ENCODE data around the gene NFIC. TPM values are rescaled to one million over a fixed set of nuclear protein-coding genes. Genes with fewer than 3 reads are reported as not detected.
A peak's percentile ranks its signal among the peaks of the same experiment; 100 is the strongest.
"Not testable (repeated sequence)": the region's sequence is repeated elsewhere in the genome, so short reads cannot be mapped to it uniquely, and the experiment has no call there.

Gene NFIC
- total and polyA plus RNA-seq, 4 experiments from 2014 or later = 1.9 to 30.9 (median 24.6) TPM

- peaks cover 48% of the 10 kb centered on the region for H3K4me1 ChIP-seq (ENCODE audit: insufficient read depth, low read length)
- intact Hi-C loops (cut with micrococcal nuclease) = loop anchor here (1.0 to 5.0 kb wide), 4 partner anchors 48 to 121 kb away; partner anchors contain the start of gene HMG20B
- Mint-ChIP-seq H3K4me3 (peak overlapping the region; percentile 87 to 94 (median 90)), H3K9me3 (peaks cover 0 to 2% (median 0%) of the 10 kb centered on the region in 8 donors), H3K36me3 (peaks cover 6 to 27% of the 10 kb centered on the region in 2 donors), H3K27ac (peak overlapping the region; percentile 84 to 97 (median 94)), H3K4me1 (peaks cover 30 to 67% (median 46%) of the 10 kb centered on the region in 4 donors), H3K27me3 (no peaks in the 10 kb centered on the region)
- peak overlapping the region; percentile 91 for H3K27ac ChIP-seq (ENCODE audit: low read depth, low read length)
- CTCF ChIA-PET (ENCODE audit: partially characterized antibody) = no interaction called here
- H3K9me3 ChIP-seq (ENCODE audit: control insufficient read depth in 1 of 2, low read length in 2 of 2) = no peaks in the 10 kb centered on the region
- POLR2A ChIA-PET (ENCODE audit: partially characterized antibody) = interaction anchor here (0.6 to 1.7 kb wide), 7 partner anchors 9 to 72 kb away, joined by 3 to 6 read pairs (median 4); no protein-coding TSS in a partner anchor
- no peaks in the 10 kb centered on the region for H3K27me3 ChIP-seq (ENCODE audit: insufficient read depth, low read length)
- peak; percentile 22 to 67 (median 27) for DNase-seq
- peak overlapping the region; percentile 47 to 75 for H3K4me3 ChIP-seq (ENCODE audit: low read length in 2 of 2)
- peaks cover 3% of the 10 kb centered on the region for H3K36me3 ChIP-seq (ENCODE audit: insufficient read depth, low read length)
Measured at GRCh38 chr19:3506384-3507340, 140.3 kb downstream of the NFIC start.

- peak overlapping the region; percentile 87 to 93 (median 90) for H3K4me3 Mint-ChIP-seq
- H3K27ac ChIP-seq (ENCODE audit: low read depth, low read length) = peak overlapping the region; percentile 91
- no peaks in the 10 kb centered on the region for H3K27me3 Mint-ChIP-seq
- peaks cover 0 to 2% (median 0%) of the 10 kb centered on the region in 8 donors for H3K9me3 Mint-ChIP-seq
- H3K27me3 ChIP-seq (ENCODE audit: insufficient read depth, low read length) = no peaks in the 10 kb centered on the region
- intact Hi-C loops (cut with micrococcal nuclease) = loop anchor here (2.0 to 5.0 kb wide), 2 partner anchors 47 to 65 kb away; partner anchors contain the start of gene HMG20B
- peaks cover 52% of the 10 kb centered on the region for H3K4me1 ChIP-seq (ENCODE audit: insufficient read depth, low read length)
- peaks cover 6 to 28% of the 10 kb centered on the region in 2 donors for H3K36me3 Mint-ChIP-seq
- peaks cover 31 to 72% (median 51%) of the 10 kb centered on the region in 4 donors for H3K4me1 Mint-ChIP-seq
- H3K4me3 ChIP-seq (ENCODE audit: low read length in 2 of 2) = peak overlapping the region; percentile 47 to 75
- H3K9me3 ChIP-seq (ENCODE audit: control insufficient read depth in 1 of 2, low read length in 2 of 2) = no peaks in the 10 kb centered on the region
- ChIA-PET CTCF (ENCODE audit: partially characterized antibody) (no interaction called here), POLR2A (ENCODE audit: partially characterized antibody) (interaction anchor here (1.3 kb wide), 1 partner anchor 50 kb away, joined by 4 read pairs; no protein-coding TSS in a partner anchor)
- peak overlapping the region; percentile 84 to 97 (median 93) for H3K27ac Mint-ChIP-seq
- peaks cover 7% of the 10 kb centered on the region for H3K36me3 ChIP-seq (ENCODE audit: insufficient read depth, low read length)
- DNase-seq = peak; percentile 28 to 78 (median 29)
Measured at GRCh38 chr19:3507371-3508120, 141.2 kb downstream of the NFIC start.

GRCh38 chr19:3508121-3508661 lies 141.8 kb downstream of the NFIC start:
- H3K27me3 ChIP-seq (ENCODE audit: insufficient read depth, low read length); H3K27me3 Mint-ChIP-seq; H3K9me3 ChIP-seq (ENCODE audit: control insufficient read depth in 1 of 2, low read length in 2 of 2); H3K36me3 ChIP-seq (ENCODE audit: insufficient read depth, low read length); CTCF ChIA-PET (ENCODE audit: partially characterized antibody); H3K27ac ChIP-seq (ENCODE audit: low read depth, low read length); H3K4me3 ChIP-seq (ENCODE audit: low read length in 2 of 2); DNase-seq; H3K9me3 Mint-ChIP-seq; POLR2A ChIA-PET (ENCODE audit: partially characterized antibody): not testable (repeated sequence)
- peak overlapping the region in 7 of 8 donors; percentile 57 to 90 (median 69) for H3K4me3 Mint-ChIP-seq
- peak overlapping the region; percentile 9 to 78 (median 62) for H3K27ac Mint-ChIP-seq
- H3K4me1 Mint-ChIP-seq = peaks cover 31 to 72% (median 52%) of the 10 kb centered on the region in 4 donors
- intact Hi-C loops (cut with micrococcal nuclease) = loop anchor here (5.0 kb wide), 1 partner anchor 64 kb away; the partner anchor contains the start of gene HMG20B
- peaks cover 6 to 29% of the 10 kb centered on the region in 2 donors for H3K36me3 Mint-ChIP-seq
- H3K4me1 ChIP-seq (ENCODE audit: insufficient read depth, low read length) = peaks cover 52% of the 10 kb centered on the region

GRCh38 chr19:3508771-3509535 lies 142.6 kb downstream of the NFIC start:
- POLR2A ChIA-PET (ENCODE audit: partially characterized antibody) = no interaction called here
- intact Hi-C loops (cut with micrococcal nuclease) = loop anchor here (5.0 kb wide), 1 partner anchor 63 kb away; the partner anchor contains the start of gene HMG20B
- H3K4me1 ChIP-seq (ENCODE audit: insufficient read depth, low read length) = peaks cover 52% of the 10 kb centered on the region

GRCh38 chr19:3509566-3509989 lies 143.2 kb downstream of the NFIC start:
- ChIA-PET POLR2A (ENCODE audit: partially characterized antibody) (no interaction called here), CTCF (ENCODE audit: partially characterized antibody) (no interaction called here)
- no peak overlapping the region for H3K27ac ChIP-seq (ENCODE audit: low read depth, low read length)
- peaks cover 36 to 83% (median 61%) of the 10 kb centered on the region in 4 donors for H3K4me1 Mint-ChIP-seq
- peak overlapping the region; percentile 48 to 81 (median 64) for H3K4me3 Mint-ChIP-seq
- no peaks in the 10 kb centered on the region for H3K9me3 ChIP-seq (ENCODE audit: control insufficient read depth in 1 of 2, low read length in 2 of 2)
- intact Hi-C loops (cut with micrococcal nuclease) = loop anchor here (5.0 kb wide), 1 partner anchor 63 kb away; the partner anchor contains the start of gene HMG20B
- peak overlapping the region in 4 of 7 donors; percentile 32 to 86 (median 63) for H3K27ac Mint-ChIP-seq
- H3K4me1 ChIP-seq (ENCODE audit: insufficient read depth, low read length) = peaks cover 52% of the 10 kb centered on the region
- H3K36me3 Mint-ChIP-seq = peaks cover 6 to 29% of the 10 kb centered on the region in 2 donors
- no peak for DNase-seq
- H3K36me3 ChIP-seq (ENCODE audit: insufficient read depth, low read length) = peaks cover 8% of the 10 kb centered on the region
- H3K4me3 ChIP-seq (ENCODE audit: low read length in 2 of 2) = no peak overlapping the region
- no peaks in the 10 kb centered on the region for H3K27me3 ChIP-seq (ENCODE audit: insufficient read depth, low read length)
- no peaks in the 10 kb centered on the region for H3K27me3 Mint-ChIP-seq
- peaks cover 0 to 2% (median 0%) of the 10 kb centered on the region in 8 donors for H3K9me3 Mint-ChIP-seq

More at GRCh38 chr19:3508771-3509535, 142.6 kb downstream of the NFIC start:
- DNase-seq = no peak
- no peaks in the 10 kb centered on the region for H3K27me3 Mint-ChIP-seq
- peak overlapping the region; percentile 48 to 81 (median 72) for H3K4me3 Mint-ChIP-seq
- CTCF ChIA-PET (ENCODE audit: partially characterized antibody) = no interaction called here
- H3K27ac Mint-ChIP-seq = peak overlapping the region in 6 of 7 donors; percentile 11 to 86 (median 76)
- H3K27me3 ChIP-seq (ENCODE audit: insufficient read depth, low read length) = no peaks in the 10 kb centered on the region
- H3K36me3 ChIP-seq (ENCODE audit: insufficient read depth, low read length) = peaks cover 8% of the 10 kb centered on the region
- peaks cover 0 to 2% (median 0%) of the 10 kb centered on the region in 8 donors for H3K9me3 Mint-ChIP-seq
- peaks cover 6 to 29% of the 10 kb centered on the region in 2 donors for H3K36me3 Mint-ChIP-seq
- no peaks in the 10 kb centered on the region for H3K9me3 ChIP-seq (ENCODE audit: control insufficient read depth in 1 of 2, low read length in 2 of 2)
- no peak overlapping the region for H3K4me3 ChIP-seq (ENCODE audit: low read length in 2 of 2)
- no peak overlapping the region for H3K27ac ChIP-seq (ENCODE audit: low read depth, low read length)
- peaks cover 33 to 78% (median 57%) of the 10 kb centered on the region in 4 donors for H3K4me1 Mint-ChIP-seq

- Mint-ChIP-seq H3K27ac (peak overlapping the region in 1 of 7 donors; percentile 41), H3K4me3 (no peak overlapping the region), H3K4me1 (peaks cover 30 to 83% (median 57%) of the 10 kb centered on the region in 4 donors), H3K27me3 (no peaks in the 10 kb centered on the region), H3K36me3 (peaks cover 6 to 27% of the 10 kb centered on the region in 2 donors), H3K9me3 (no peaks in the 10 kb centered on the region)
- intact Hi-C loops (cut with micrococcal nuclease) = no loop called here
- H3K9me3 ChIP-seq (ENCODE audit: control insufficient read depth in 1 of 2, low read length in 2 of 2) = no peaks in the 10 kb centered on the region
- H3K4me3 ChIP-seq (ENCODE audit: low read length in 2 of 2) = no peak overlapping the region
- CTCF ChIA-PET (ENCODE audit: partially characterized antibody) = no interaction called here
- POLR2A ChIA-PET (ENCODE audit: partially characterized antibody) = no interaction called here
- peaks cover 8% of the 10 kb centered on the region for H3K36me3 ChIP-seq (ENCODE audit: insufficient read depth, low read length)
- H3K27ac ChIP-seq (ENCODE audit: low read depth, low read length) = no peak overlapping the region
- H3K27me3 ChIP-seq (ENCODE audit: insufficient read depth, low read length) = no peaks in the 10 kb centered on the region
- no peak for DNase-seq
- peaks cover 41% of the 10 kb centered on the region for H3K4me1 ChIP-seq (ENCODE audit: insufficient read depth, low read length)
Measured at GRCh38 chr19:3510727-3511126, 144.3 kb downstream of the NFIC start.
